CD1c-positive myeloid dendritic cell (primary cell): ENCODE results near the gene PRKCE.

ENCODE experiments used
- DNase-seq: peaks from one replicate; pipeline ENCODE4 v3.0.0-alpha.2; 2016; ENCODE audit errors: extremely low spot score

Gene PRKCE

DNA sequence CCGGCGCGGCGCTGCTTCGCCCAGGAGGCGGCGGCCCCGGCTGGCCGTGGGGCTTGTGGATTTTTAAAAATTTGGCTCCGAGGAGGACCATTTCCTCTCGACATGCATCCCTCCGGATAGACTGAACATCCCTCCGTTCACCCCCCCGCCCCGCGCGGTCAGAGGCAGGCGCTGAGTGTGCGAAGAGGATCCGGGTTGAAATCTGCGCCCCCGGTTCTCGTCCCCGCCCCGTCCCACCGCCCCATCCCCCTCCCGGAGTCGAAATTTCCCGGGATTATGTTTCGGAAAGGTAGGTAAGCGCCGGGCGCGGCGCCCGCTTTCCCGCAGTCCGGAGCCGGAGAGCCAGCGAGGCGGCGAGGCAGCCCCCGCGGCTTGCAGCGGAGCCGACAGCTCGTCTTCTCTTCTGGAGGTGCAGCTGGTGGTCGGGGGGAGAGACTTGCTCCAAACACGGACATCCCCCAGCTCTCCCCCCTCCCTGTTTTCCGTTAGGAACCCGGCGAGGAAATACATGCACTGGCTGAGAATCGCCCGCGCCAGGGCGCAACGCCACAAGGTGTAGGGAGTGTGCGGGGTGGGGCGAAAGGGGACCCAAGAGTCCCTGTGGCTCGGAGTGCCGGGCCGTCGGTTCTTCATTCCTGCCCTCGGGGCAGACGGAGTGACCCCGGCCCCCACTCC, at the start of gene PRKCE:
TSS of gene PRKCE (plus strand) at position 261 of the 675 bp plus-strand sequence.
- DNase-seq, result peak; percentile 15

DNA sequence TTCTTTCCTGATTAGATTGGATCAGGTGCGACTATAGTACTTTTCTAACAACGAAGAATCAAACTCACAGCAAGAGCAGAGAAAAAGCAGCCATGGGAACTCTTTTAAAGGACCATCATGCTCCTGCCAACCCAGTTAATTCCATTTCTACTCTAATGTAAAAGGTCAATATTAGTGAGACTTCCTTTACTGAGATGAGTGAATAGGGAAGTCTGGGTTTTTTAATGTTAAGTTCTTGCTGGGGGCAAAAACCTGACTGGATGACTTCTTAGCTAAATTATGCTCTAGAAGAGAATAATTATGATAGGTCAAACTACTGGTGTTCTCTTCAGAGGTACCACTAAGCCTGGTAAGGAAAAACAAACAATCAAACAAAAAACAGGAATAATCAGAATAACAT, 48.9 kb upstream of the PRKCE start:
- no peak for DNase-seq

DNA sequence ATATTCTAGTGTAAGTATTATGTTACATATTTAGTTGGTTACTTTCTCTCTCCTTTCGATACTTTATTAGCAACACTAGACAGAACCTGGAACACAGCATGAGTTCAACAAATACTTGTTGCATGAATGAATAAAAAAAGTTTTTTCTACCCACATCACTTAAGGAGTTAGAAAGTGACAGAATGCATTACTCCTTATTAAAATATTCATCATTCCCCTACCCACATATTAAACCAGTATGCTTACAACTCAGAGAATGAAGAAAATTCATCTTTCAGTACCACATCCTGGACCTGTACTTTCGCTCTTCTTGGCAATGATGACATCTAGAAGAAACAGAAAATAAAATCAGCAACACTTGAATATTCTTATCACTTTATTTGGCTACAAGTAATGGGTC, 46.4 kb upstream of the PRKCE start:
- no peak for DNase-seq

DNA sequence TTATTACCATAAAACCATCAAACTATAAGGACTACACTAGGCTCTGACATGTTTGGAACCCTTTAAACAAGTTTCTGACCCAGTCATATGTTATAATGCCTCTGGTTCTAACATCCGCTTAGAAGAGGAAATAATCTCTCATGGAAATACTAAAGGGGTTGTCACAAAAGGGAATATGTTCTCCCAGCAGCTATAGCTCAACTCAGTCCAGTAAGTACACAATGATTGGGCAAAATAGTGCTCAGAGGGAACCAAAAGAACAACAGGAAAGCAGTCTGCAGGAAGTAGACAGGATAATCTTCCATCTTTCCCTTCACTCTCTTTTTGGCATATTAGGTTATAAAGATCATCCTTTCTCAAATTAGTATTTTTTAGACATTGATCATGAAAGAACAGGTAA, 44.7 kb upstream of the PRKCE start:
- peak; percentile 49 for DNase-seq

DNA sequence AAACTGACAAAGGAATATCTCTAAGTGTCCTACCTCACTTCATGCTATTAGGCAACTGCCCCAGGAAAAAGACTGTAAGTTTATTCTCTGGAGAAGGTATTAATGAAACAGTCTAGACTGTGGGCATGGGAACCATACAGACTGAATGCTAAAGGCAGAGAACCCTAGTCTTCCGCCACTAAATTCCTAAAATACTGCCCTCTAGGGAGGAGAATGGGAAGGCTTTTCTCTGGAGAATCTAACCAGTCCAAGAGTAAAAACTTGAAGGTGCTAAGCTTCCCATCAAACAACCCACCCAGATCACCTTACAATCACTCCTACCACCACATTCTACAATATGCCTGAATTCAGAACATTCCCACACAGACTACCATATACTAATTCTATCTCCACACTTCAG, 43.8 kb upstream of the PRKCE start:
- no peak for DNase-seq

DNA sequence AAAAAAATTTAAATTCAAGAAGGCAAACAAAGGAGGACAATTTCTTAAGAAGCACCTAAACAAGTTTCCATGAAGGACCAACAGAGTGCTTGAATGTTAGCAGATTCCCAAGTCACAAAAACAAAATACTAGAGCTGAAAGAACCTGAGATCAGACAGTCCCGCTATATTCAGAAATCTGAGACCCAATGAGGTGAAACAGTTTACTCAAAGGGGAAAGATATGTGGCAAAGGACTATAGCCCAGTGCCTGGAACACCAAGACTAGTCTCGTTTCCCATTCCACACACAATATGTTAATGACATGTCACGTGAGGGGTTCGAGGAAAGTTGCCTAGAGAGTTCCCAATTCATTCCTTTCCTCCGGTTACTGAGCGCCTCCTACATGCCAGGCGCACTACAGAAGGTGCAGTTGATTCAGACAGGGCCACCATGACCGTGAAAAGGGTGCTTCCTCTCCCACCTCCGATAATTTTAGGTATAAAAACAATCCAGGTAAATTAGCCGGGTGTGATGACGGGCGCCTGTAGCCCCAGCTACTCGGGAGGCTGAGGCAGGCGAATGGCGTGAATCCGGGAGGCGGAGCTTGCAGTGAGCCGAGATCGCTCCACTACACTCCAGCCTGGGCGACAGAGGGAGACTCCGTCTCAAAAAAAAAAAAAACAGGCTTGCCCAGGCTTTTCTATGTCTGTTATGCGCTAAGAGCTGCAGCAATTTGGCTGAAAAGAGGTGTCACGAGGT, 41.0 kb upstream of the PRKCE start:
- peak; percentile 76 for DNase-seq

DNA sequence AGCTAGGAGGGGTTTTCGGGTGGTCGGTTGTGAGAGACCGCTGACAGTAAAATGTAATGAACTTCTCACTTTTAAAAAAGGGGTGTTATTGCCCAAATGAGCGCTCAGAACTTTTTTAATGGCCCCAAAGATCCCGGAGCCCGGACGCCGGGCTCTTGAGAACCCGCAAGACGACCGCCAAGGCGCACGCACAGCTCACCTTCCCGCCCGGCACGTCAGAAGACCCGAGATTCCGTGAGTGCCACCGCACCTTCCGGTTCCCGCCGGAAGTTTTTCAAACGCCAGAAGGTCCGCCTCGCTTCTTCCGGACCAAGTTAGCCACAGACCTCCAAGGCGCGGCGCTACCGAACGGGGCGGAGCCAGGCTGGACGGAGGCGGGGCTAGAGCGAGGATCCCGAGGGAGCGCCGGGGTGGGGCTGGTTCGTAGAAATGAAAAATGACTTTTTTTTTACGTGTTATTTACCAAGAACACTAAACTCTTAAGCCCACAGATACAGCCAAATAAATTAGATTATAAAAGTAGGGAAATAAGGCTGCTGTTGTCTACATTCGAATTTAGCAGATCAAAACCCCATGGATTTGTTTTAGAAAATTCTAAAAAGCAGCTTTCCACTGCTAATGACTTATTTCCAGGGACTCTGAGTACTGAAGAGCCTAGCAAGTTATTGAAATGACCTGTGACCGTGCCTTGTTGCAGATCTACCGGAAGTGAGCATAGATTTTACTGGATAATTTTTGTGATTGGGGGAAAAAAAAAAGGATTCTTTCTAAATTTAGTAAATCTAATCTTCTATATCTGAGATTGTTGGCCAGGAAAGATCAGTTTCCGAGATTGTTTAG, 40.2 kb upstream of the PRKCE start, which contains the start of gene SRBD1:
TSS of gene SRBD1 (minus strand) at position 248 of the 840 bp plus-strand sequence. CDS start 5,826 bp downstream, outside the sequence.
- peak; percentile 95 for DNase-seq

DNA sequence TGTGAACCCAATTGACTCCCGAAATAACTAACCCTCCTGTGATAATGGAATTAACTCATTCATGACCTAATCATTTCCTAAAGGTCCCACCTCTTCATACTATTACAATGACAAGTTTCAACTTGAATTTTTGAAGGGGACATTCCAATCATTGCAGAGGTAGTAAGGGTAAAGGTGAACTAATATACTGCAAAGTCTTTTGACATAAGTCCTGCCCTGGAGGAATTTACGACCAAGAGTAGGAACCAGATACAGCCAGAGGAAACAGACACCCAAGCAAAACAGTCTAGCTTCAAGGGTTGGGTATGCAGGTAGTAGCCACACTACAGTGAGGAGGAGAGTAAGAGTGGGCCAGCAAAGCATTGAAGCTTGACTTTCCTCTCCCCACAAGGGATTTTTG, 39.2 kb upstream of the PRKCE start:
- no peak for DNase-seq

DNA sequence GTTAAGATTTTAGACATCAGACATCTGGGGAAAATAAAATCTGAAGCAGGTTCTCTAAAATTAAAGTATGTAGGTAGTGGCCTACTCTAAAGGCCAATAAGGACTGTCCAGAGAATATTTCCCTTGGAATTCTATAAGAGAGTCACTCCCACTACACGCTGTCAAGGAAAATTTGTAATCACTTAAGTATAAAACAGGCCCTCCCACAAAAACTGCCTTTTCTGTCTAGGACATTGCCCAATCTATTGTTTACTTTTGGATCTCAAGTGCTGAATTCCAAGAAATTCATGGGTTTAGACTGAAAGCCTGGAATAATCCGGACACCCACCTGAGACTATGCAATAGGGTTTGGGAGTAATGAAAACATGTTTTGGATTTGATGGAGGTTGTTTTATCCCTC, 38.7 kb upstream of the PRKCE start:
- no peak for DNase-seq

DNA sequence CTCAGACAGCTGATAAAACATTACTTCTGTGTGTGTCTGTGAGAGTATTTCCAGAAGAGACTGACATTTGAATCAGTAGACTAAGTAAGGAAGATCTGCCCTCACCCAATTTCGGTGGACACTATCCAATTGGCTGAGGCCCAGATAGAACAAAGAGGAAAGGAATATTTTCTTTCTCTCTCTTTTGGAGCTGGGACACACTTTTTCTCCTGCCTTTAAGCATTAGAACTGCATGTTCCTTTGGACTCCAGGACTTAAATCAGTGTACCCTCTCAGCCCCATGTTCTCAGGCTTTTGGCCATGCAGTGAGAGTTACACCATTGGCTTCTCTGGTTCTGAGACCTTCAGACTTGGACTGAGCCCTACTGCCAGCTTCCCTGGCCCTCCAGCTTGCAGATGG, 37.1 kb upstream of the PRKCE start:
- DNase-seq, result no peak

DNA sequence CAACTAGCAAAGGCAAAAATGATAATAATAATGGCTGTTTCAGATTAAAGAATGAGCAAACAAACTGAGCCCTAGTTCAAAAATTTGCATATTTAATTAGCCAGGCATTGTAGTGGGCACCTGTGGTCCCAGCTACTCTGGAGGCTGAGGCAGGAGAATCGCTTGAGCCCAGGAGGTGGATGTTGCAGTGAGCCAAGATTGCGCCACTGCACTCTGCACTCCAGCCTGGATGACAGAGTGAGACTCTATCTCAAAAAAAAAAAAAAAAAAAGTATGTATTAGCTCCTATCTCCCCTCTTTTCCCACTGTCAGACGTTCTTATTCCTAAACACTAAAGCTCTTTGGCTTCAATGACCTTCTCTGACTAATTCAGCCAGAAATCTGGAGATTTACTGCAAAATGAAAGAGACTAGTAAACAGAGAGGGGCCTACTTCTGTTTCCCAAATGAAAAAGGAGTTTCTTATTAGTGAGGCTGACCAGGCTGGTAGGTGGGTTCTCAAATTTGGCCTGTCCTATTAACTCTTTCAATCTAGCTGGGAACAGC, 36.5 kb upstream of the PRKCE start:
- no peak for DNase-seq

DNA sequence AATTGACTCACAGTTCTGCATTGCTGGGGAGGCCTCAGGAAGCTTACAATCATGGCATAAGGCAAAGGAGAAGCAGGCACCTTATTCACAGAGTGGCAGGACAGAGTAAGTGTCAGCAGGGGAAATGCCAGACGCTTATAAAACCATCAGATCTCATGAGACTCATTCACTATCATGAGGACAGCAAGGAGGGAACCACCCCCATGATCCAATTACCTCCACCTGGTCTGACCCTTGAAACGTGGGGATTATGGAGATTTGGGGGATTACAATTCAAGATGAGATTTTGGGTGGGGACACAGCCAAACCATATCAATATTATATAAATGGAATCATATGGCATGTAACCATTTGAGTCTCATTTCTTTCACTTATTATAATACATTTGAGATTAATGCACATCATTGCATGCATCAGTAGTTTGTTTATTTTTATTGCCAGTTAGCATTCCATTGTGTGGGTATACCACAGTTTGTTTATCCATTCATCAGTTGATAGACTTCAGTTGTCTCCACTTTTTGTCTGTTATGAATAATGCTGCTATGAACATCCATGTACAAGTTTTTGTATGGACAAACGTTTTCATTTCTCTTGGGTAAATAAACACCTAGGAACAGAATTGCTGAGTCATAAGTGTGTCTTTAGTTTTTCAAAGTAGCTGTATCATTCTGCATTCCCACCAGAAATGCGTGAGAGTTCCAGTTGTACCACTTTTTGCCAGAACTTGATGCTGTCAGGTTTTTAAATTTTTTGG, 34.6 kb upstream of the PRKCE start:
- no peak for DNase-seq

DNA sequence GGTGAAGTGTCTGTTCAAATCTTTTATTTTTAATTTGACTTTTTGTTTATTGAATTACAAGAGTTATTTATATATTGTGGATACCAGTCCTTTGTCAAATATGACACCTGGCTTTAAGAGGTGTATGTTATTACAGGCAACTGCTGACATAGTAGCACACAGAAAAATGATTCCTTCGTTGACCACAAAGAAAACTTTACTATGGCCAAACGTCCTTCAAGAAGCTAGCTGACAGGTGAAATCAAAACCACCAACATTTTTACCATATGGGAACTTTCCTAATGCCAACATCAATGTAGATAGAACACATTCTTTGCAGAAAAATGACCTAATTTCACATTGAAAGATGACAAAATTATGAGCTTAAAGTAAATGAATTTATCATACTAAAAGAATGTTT, 34.0 kb upstream of the PRKCE start:
- DNase-seq, result no peak

DNA sequence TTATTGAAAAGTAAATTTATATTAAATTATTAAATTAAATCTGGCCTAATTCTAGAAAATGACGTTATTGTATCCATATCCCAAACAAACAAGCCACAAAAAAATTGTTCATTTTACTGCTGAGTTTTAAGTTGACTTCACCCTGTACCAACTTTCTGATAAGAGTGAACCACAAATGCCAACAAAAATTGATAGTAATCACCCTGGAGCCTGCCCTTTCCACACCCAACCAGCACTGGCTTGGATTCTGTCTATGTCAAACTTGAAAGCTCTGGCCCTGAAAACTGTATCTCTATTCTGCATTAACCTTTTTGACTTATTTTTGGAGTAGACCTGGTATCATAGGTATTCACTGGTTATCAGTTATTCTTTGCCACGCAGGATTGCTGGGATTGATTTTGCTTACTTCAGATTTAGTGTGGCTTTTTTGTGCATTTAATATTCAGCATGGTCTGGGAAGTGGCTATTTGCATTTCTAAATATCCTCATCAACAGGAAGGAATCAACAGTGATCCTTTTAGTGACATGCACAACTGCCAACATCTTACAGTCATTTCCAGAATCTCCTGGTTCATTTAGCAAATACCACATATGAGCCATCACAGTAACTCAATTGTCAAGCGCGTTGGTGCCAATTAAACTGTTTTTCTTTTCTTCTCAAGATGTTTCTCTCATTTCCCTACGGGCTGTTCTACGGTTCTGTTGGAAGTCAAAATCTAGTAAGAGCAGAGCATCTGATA, 29.0 kb upstream of the PRKCE start:
- no peak for DNase-seq

DNA sequence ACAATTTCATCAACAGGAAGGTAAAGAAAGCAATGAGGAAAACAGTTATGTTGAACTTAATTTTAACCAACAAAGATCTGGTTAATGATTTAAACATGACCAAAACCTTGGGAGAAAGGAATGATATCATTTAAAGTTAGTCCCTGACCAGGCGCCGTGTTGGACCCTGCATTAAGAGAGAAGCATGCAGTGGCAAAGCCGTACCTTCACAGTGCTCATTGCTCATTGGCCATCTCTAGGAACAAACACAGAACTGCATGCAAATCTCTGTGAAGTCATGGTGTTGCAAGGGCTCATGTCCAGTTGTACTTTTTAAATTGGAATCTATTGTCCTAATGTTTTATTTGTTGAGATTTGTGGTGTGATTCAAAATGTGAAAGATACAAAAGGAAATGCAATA, 28.4 kb upstream of the PRKCE start:
- no peak for DNase-seq

DNA sequence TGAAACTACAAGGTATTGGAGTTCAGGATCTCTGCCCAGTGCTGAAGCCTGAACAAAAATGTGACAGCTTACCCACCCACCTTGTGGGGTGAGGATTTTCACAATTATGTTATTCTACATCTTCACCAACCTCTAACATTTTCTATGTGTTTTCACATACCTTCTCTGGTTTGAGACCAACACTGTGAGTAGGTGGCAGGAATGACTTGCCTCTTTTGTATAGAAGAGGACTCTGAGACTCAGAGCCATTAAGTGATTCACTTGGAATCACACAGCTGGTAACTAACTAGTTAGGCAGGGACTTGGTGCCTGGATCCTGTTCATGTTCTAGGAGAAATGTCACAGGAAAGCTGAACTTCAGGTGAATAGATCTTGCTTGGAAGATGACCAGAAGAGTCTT, 25.7 kb upstream of the PRKCE start:
- DNase-seq, result no peak

DNA sequence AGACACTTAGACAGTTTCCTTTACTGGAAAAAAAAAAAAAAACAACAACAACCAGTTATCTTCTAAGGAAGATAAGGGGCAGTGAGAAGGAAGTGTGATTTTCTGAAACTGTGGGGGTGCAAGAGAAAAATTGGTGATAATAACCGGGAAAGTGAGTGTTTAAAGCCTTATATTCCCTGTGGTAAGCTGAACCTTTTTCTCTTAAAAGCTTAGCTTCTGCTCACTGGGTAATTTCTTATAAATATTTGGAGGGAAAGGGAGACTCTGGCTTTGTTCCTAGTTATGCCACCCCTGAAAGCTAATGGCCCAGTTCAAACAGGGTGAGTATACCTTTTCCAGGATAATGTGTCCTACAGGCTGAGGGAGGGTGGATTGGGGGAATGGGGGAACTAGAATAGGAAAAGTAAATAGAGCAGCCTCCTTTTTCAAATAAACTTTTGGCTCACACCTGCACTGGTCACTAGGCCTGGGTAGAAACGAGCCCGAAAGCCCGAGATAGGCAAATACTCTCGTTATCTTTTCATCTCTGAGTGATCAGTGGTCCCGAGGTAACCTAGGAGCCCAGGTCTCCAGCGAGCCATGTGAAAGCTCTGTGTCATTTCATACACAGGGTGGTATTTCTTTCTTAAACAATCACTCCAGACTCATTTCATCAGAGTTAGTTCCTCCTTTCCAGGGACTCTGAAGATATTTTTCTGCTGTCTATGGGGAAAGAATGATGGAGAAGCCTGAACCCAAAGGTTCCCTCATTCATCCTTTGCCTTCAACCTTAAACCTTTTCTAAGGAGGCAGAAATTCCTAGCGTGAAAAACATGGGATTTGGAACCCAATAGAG, 24.9 kb upstream of the PRKCE start:
- peak; percentile 18 for DNase-seq

DNA sequence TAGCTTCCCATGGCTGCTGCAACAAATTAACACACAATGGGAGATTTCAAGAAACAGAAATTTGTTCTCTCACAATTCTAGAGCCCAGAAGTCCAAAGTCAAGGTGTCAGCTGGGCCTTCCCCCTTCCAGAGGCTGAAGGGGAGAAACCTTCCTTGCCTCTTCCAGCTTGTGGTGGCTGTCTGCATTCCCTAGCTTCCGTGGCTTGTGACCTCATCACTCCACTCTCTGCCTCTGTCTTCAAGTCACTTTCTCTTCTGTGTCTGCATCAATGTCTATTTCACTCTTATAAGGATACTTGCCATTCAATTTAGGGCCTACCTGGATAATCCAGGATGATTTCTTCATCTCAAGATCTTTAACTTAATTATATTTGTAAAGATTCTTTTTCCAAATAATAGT, 23.6 kb upstream of the PRKCE start:
- DNase-seq, result no peak

DNA sequence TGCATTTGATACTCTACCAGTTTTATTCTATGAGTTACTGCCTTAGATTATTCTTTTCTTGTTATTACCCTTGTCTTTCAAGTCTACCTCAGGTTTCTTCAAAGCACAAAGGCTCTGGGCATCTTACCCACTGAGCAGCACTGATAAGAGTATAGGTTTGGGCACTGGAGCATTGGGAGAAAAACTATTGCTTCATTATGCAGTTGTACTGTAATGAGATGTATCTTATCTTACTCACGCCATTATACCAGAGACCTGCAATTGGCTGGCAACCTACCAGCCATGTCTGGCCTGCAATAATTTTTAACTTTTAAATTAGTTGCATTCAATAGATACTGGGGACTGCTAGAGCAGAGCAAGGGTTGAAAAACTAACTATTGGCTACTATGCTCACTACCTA, 21.5 kb upstream of the PRKCE start:
- DNase-seq, result no peak

DNA sequence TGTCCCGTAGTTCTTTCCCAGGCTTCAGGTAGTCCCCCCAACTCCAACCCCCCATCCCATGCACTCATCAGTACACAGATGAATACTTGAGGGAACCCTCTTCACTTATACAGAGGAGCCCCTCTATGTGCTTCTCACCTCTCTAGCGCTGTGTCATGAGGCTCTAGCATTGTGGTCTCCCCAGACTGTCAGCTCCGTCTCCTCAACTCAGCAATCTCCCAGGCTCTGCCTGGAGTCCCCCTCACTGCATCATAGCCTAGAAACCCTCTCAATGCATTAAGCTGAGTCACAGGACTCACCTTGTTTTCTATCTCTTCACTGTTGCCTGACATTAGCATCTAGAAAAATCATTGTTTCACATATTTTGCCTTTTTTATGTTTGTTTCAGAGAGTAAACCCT, 20.2 kb upstream of the PRKCE start:
- DNase-seq, result no peak
